KG1 (cell line): ENCODE results near the gene HECTD4.
"Not testable (repeated sequence)": the region's sequence is repeated elsewhere in the genome, so short reads cannot be mapped to it uniquely, and the experiment has no call there.

ENCODE experiments used
- DNase-seq: peaks from one replicate; lab custom pipeline; 2025; lab: John Stamatoyannopoulos, UW

Gene HECTD4

DNA sequence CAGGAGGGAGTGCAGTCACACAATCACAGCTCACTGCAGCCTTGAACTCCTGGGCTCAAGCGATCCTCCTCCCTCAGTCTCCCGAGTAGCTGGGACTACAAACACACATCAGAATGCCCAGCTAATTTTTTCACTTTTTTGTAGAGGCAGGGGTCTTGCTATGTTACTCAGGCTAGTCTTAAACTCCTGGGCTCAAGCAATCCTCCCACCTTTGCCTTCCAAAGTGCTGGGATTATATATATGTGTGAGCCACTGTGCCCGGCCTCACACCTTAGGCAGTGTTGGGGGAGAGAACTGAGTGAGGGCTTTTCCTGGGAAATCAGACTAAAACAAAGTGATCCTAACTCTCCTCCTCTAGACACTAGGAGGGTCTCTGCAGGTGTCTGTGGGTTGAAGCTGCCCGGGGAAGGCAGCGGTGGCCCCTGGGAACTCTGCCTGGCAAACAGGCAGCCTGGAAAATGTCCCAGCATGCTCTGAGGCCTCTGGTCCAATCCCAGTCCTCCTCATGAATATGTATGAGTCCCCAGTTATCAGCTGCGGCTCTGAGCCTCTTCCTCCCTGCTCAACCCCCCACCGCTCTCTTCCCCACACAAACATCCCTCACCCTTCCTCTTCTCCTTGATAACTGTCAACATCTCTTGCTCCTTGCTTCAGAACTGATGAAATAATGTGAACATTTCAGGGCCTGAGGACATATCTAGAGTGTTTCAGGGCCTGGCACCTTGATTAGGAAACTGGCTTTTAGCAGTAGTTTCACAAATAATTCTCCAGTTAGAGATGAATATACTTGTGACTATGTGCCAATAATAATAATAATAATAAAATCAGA lies 265.8 kb downstream of the HECTD4 start:
- no peak for DNase-seq

GRCh38 chr12:112115259-112116045 lies 266.8 kb downstream of the HECTD4 start:
- no peak for DNase-seq

GRCh38 chr12:112112409-112113133 lies 269.7 kb downstream of the HECTD4 start:
- DNase-seq = no peak

DNA sequence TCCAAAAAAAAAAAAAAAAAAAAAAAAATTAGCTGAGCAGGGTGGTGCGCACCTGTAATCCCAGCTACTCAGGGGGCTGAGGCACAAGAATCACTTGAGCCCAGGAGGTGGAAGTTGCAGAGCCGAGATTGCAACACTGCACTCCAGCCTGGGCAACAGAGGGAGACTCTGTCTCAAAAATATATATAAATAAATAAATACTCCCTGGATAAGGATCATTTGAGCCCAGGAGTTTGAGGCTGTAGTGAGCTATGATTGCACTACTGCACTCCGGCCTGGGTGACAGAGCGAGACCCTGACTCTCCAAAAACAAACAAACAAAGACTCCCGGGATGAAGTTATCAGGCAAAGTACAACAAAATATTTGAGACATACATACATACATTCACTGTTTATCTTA lies 270.3 kb downstream of the HECTD4 start:
- no peak for DNase-seq

DNA sequence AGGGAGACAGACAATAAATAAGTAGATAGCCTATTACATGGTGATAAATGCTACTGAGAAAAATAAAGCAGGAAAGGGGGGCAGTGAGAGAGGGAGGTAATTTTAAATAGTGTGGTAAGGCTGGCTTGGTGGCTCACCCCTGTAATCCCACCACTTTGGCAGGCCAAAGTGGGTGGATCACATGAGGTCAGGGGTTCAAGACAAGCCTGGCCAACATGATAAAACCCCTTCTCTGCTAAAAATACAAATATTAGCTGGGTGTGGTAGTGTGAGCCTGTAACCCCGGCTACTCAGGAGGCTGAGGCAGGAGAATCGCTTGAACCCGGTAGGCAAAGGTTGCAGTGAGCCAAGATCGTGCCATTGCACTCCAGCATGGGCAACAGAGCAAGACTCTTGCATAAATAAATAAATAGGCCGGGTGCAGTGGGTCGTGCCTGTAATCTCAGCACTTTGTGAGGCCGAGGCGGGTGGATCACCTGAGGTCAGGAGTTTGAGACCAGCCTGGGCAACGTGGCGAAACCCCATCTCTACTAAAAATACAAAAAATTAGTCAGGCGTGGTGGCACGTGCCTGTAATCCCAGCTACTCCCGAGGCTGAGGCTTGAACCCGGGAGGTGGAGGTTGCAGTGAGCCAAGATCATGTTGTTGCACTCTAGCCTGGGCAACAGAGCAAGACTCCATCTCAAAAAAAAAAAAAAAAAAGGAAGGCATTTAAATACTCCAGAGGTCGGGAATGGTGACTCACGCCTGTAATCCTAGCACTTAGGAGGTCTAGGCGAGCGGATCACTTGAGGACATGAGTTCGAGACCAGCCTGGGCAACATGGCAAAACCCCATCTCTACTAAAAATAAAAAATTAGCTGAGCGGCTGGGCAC lies 271.2 kb downstream of the HECTD4 start:
- DNase-seq = not testable (repeated sequence)
